MM.1S (cell line): Measurements from ENCODE around the gene SHROOM3.

Source experiments
- DNase-seq: peaks from one replicate; pipeline ENCODE4 v3.0.0-alpha.2; 2015
- H2AFZ ChIP-seq: fragments of 300-600 bp; sonication (generic); 2 replicates; pipeline ENCODE4 v1.6.0; 2016; ENCODE audit warnings: antibody characterized with exemption, low read length
- H3F3A ChIP-seq: fragments of 300-600 bp; sonication (generic); 2 replicates; pipeline ENCODE4 v1.6.1; 2016; ENCODE audit warnings: mild to moderate bottlenecking, antibody characterized with exemption, low read length, moderate library complexity, mixed read lengths; ENCODE audit not compliant: insufficient read depth
- H3K27ac ChIP-seq: fragments of 300-600 bp; sonication (generic); 2 replicates; pipeline ENCODE4 v1.5.1; 2016; ENCODE audit warnings: mild to moderate bottlenecking, low read length
- H3K27me3 ChIP-seq: fragments of 300-600 bp; sonication (generic); replicated peaks from 2 replicates; pipeline ENCODE4 v1.6.0; 2016; ENCODE audit warnings: low read length; ENCODE audit not compliant: insufficient read depth
- H3K36me3 ChIP-seq: fragments of 300-600 bp; sonication (generic); replicated peaks from 2 replicates; pipeline ENCODE4 v1.6.1; 2016; ENCODE audit warnings: mild to moderate bottlenecking, low read length, mixed read lengths; ENCODE audit not compliant: insufficient read depth
- H3K4me1 ChIP-seq: fragments of 300-600 bp; sonication (generic); 2 replicates; pipeline ENCODE4 v1.6.1; 2016; ENCODE audit warnings: low read length, mixed read lengths
- H3K4me2 ChIP-seq: fragments of 300-600 bp; sonication (generic); 2 replicates; pipeline ENCODE4 v1.6.0; 2016; ENCODE audit warnings: low read depth, low read length
- H3K4me3 ChIP-seq: fragments of 300-600 bp; sonication (generic); 2 replicates; pipeline ENCODE4 v1.5.1; 2016; ENCODE audit warnings: low read length, mixed read lengths
- H3K79me2 ChIP-seq: fragments of 300-600 bp; sonication (generic); 2 replicates; pipeline ENCODE4 v1.6.1; 2016; ENCODE audit warnings: mixed run types, low read length, mixed read lengths
- H3K9ac ChIP-seq: fragments of 300-600 bp; sonication (generic); 2 replicates; pipeline ENCODE4 v1.6.1; 2016; ENCODE audit warnings: low read length, mixed read lengths
- H3K9me2 ChIP-seq: fragments of 300-600 bp; sonication (generic); replicated peaks from 2 replicates; pipeline ENCODE4 v1.6.1; 2016; ENCODE audit warnings: mild to moderate bottlenecking, low read length, mixed read lengths; ENCODE audit not compliant: insufficient read depth
- H3K9me3 ChIP-seq: fragments of 300-600 bp; sonication (generic); replicated peaks from 2 replicates; pipeline ENCODE4 v1.6.1; 2016; ENCODE audit warnings: mild to moderate bottlenecking, low read length, mixed read lengths; ENCODE audit not compliant: insufficient read depth
- H4K20me1 ChIP-seq: fragments of 300-600 bp; sonication (generic); 2 replicates; pipeline ENCODE4 v1.6.1; 2016; ENCODE audit warnings: mild to moderate bottlenecking, low read length, moderate library complexity, mixed read lengths; ENCODE audit not compliant: insufficient read depth
- CTCF ChIP-seq: fragments of 300-600 bp; sonication (generic); IDR thresholded peaks from 2 replicates; pipeline ENCODE4 v1.5.1; 2016; ENCODE audit warnings: antibody characterized with exemption, low read length, mixed read lengths
- EZH2 ChIP-seq: fragments of 300-600 bp; sonication (generic); optimal IDR thresholded peaks from 2 replicates; pipeline ENCODE3; 2017; ENCODE audit warnings: low read depth, mild to moderate bottlenecking, antibody characterized with exemption, low read length, mixed read lengths
- EZH2phosphoT487 ChIP-seq: fragments of 300-600 bp; sonication (generic); IDR thresholded peaks from 2 replicates; pipeline ENCODE4 v1.6.1; 2018; ENCODE audit warnings: antibody characterized with exemption, low read length

SHROOM3 gene

DNA sequence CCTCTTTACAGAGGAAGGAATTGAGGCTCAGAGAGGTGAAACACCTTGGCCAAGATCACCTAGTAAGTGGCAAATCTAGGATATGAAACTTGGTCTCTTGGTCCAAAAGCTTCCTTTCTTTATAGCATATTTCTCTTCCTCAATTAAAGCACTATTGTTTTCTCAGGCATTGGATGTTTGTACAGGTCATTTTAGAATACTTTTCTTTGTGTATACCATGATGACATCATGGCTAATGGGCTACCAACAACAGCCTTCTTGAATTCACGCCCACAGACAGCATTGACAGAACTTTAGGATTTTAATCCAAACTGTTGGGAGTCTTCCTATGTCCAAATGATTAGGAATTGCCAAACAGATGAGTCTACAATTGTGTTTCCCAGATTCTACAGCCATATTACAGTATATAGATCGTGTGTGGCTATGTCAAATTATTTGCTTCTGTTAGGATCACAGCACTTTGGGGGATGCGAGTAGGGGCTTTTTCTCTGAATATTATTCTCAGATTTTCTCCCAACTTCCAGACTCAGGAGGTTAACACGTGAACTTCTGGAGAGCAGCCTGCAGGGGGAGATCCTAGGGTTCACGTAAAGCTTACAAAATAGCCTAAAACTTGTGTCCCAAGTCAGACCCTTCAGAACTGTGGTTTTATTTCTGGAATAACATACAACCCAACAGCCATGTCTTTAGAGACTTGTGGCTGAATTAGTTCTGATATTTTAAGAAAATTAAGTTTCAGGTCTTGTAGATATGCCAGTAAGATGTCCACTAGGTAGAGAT lies 191.8 kb downstream of the SHROOM3 start:
- no peak for DNase-seq
- H3K27me3 ChIP-seq: no peaks in the 10 kb centered on the region
- no peak overlapping the region for H3K4me2 ChIP-seq
- no peaks in the 10 kb centered on the region for H3K4me1 ChIP-seq
- no peak overlapping the region for H3K4me3 ChIP-seq
- H3K79me2 ChIP-seq: no peaks in the 10 kb centered on the region
- TF ChIP-seq CTCF (peak; percentile 18), EZH2 (no peak)
- no peaks in the 10 kb centered on the region for H3K9me2 ChIP-seq
- H3K36me3 ChIP-seq: no peaks in the 10 kb centered on the region
- H3K9me3 ChIP-seq: no peaks in the 10 kb centered on the region
- no peaks in the 10 kb centered on the region for H3F3A ChIP-seq
- no peak overlapping the region for H3K9ac ChIP-seq
- no peak overlapping the region for H2AFZ ChIP-seq
- H3K27ac ChIP-seq: no peak overlapping the region
- no peaks in the 10 kb centered on the region for H4K20me1 ChIP-seq

GRCh38 chr4:76628251-76628650 lies 193.2 kb downstream of the SHROOM3 start:
- Histone ChIP-seq H2AFZ (no peak overlapping the region), H3K27ac (no peak overlapping the region), H3F3A (no peaks in the 10 kb centered on the region), H3K27me3 (no peaks in the 10 kb centered on the region), H3K4me1 (no peaks in the 10 kb centered on the region), H3K4me3 (no peak overlapping the region), H3K9ac (no peak overlapping the region), H4K20me1 (no peaks in the 10 kb centered on the region), H3K79me2 (no peaks in the 10 kb centered on the region), H3K9me2 (no peaks in the 10 kb centered on the region), H3K36me3 (no peaks in the 10 kb centered on the region), H3K4me2 (no peak overlapping the region), H3K9me3 (no peaks in the 10 kb centered on the region)
- no peak for TF ChIP-seq EZH2
- no peak for TF ChIP-seq CTCF
- no peak for TF ChIP-seq EZH2phosphoT487
- DNase-seq: no peak

DNA sequence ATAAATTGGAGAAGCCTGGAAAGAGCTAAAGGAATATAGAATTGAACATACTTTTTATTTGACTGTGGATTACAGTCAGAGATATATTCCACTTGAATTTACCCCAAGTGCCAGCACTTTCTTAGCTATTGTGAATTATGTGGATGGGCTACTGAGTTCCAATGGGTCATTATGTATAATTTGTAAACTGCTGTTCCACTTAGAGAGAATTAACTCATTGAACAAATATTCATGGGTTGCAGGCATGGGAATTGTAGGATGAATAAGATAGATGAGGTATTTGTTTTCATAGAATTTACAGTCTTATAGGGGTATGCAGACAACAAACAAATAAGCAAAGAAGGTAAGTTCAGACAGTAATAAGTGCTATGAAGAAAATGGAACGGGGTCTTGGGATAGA lies 195.7 kb downstream of the SHROOM3 start:
- Histone ChIP-seq H3K9me3 (no peaks in the 10 kb centered on the region), H3K4me3 (no peak overlapping the region), H3K4me1 (no peaks in the 10 kb centered on the region), H3K79me2 (no peaks in the 10 kb centered on the region), H3K27me3 (no peaks in the 10 kb centered on the region), H3K36me3 (no peaks in the 10 kb centered on the region), H3K27ac (no peak overlapping the region), H3K9me2 (no peaks in the 10 kb centered on the region), H3K4me2 (no peak overlapping the region), H3K9ac (no peak overlapping the region), H2AFZ (no peak overlapping the region), H3F3A (no peaks in the 10 kb centered on the region), H4K20me1 (no peaks in the 10 kb centered on the region)
- TF ChIP-seq EZH2phosphoT487 (no peak), EZH2 (no peak), CTCF (no peak)
- DNase-seq: no peak
